ENCODE results near the gene FSCN2. TPM values are rescaled to one million over a fixed set of nuclear protein-coding genes. Genes with fewer than 3 reads are reported as not detected.

FSCN2 gene
- total RNA-seq, 3 donors from 2014 or later = 0.48 to 3.2 (median 1.6) TPM

GRCh38 chr17:81492202-81492601 lies 36.0 kb upstream of the FSCN2 start:
- Histone ChIP-seq H3K36me3 (no peaks in the 10 kb centered on the region), H3K4me1 (no peaks in the 10 kb centered on the region), H3K9me3 (no peaks in the 10 kb centered on the region), H3K4me3 (no peak overlapping the region), H3K27ac (no peak overlapping the region), H3K27me3 (no peaks in the 10 kb centered on the region)
- intact Hi-C loops (cut with DNase I; ENCODE audit: low total_unique reads) = no loop called here
- no peak for TF ChIP-seq POLR2A (IDR thresholded peaks at IDR 0.05)
- TF ChIP-seq CTCF (IDR thresholded peaks at IDR 0.05) = no peak
- TF ChIP-seq POLR2AphosphoS5 (IDR thresholded peaks at IDR 0.05) = no peak
- no peak for DNase-seq (ENCODE audit: low spot score in 2 of 2)

DNA sequence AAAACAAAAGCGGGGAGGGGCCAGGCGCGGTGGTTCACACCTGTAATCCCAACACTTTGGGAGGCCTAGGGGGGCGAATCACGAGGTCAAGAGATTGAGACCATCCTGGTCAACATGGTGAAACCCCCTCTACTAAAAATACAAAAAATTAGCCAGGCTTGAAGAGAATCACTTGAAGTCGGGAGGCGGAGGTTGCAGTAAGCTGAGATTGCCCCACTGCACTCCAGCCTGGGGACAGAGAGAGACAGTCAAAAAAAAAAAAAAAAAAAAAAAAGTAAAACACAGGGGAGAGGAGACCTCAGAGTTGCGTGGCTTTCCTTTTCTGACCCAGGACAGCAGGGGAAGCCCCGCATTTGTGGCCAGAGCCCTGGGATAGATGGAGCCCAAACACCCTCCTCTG lies 35.5 kb upstream of the FSCN2 start:
- H3K4me1 ChIP-seq = no peaks in the 10 kb centered on the region
- H3K9me3 ChIP-seq = no peaks in the 10 kb centered on the region
- no peaks in the 10 kb centered on the region for H3K36me3 ChIP-seq
- H3K27ac ChIP-seq = no peak overlapping the region
- DNase-seq (ENCODE audit: low spot score in 2 of 2) = no peak
- H3K27me3 ChIP-seq = no peaks in the 10 kb centered on the region
- no peak overlapping the region for H3K4me3 ChIP-seq
- intact Hi-C loops (cut with DNase I; ENCODE audit: low total_unique reads) = no loop called here
- no peak for TF ChIP-seq POLR2A (IDR thresholded peaks at IDR 0.05)
- TF ChIP-seq CTCF (IDR thresholded peaks at IDR 0.05) = no peak
- no peak for TF ChIP-seq POLR2AphosphoS5 (IDR thresholded peaks at IDR 0.05)

DNA sequence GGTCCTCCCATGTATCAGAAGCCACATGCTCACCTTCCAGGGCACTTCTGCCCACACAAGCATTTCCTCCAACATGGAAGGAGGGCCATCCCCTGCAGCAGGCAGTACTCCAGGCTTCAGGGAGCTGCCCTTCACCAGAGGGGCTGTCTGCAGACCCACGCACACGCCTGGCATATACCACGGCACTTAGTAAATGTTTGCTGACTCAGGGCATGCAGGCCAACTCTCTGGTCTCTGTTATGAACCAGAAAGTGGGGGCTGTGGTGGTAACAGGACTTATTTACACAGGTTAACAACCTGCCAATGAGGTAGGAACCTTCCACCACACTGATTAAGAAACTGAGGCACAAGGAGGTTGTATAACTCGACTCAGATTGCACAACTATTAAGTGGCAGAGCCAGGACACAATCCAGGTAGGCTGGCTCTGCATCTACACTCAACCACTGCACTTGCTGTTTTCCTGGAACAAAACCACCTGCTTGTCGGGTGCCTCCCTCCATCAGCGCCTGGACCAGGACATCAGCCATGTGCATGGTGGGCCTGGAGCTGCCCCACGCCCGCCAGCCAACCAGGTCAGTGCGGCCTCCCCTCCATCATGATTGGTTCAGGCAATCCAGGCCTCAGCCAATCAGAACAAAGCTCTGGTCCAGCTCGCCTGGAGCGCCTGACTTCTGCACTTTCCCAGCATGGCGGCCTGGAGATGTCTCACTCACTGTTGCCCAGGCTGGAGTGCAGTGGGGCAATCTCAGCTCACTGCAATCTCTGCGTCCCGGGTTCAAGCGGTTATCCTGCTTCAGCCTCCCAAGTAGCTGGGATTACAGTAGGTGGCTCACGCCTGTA lies 34.8 kb upstream of the FSCN2 start:
- no peak overlapping the region for H3K4me3 ChIP-seq
- H3K36me3 ChIP-seq = no peaks in the 10 kb centered on the region
- intact Hi-C loops (cut with DNase I; ENCODE audit: low total_unique reads) = no loop called here
- H3K9me3 ChIP-seq = no peaks in the 10 kb centered on the region
- no peak for DNase-seq (ENCODE audit: low spot score in 2 of 2)
- no peak overlapping the region for H3K27ac ChIP-seq
- TF ChIP-seq CTCF (IDR thresholded peaks at IDR 0.05) (no peak), POLR2A (IDR thresholded peaks at IDR 0.05) (no peak), POLR2AphosphoS5 (IDR thresholded peaks at IDR 0.05) (no peak)
- H3K27me3 ChIP-seq = no peaks in the 10 kb centered on the region
- no peaks in the 10 kb centered on the region for H3K4me1 ChIP-seq

DNA sequence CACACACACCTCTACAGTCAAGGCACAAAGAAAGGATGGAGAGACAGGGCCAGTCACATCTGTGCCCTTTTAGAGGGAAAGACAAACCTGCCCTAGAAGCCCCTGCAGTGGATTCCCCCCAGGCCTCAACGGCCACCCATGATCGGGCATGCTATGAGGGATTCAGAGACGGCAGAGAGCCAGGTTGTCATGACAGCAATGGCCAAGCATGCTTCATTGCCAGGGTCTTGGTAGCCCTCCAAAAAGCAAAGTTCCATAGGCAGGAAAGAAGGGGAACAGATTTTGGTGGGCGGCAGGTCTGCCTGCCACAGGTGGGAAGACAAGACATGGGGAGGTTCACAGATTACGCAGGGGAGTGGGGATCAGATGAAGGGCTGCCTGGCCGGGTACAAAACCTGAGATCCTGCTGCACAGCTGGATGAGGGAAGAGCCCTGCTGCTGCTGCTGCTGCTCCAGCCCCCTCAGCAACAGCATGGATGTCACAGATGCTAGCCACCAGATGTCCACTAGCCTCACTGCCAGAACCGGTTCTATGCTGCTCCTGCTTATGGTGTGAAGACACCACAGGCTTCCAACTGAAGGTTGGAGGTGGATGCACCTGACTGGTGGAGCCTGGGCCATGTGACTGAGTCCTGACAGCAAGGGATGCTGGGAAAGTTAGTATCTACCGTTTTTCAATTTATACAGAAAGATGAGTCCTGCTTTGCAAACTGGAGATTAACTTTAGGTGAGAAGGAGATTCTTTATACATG lies 33.4 kb upstream of the FSCN2 start:
- Histone ChIP-seq H3K27ac (no peak overlapping the region), H3K9me3 (no peaks in the 10 kb centered on the region), H3K36me3 (no peaks in the 10 kb centered on the region), H3K27me3 (no peaks in the 10 kb centered on the region), H3K4me3 (no peak overlapping the region), H3K4me1 (no peaks in the 10 kb centered on the region)
- no peak for DNase-seq (ENCODE audit: low spot score in 2 of 2)
- intact Hi-C loops (cut with DNase I; ENCODE audit: low total_unique reads) = no loop called here
- TF ChIP-seq POLR2AphosphoS5 (IDR thresholded peaks at IDR 0.05) (no peak), CTCF (IDR thresholded peaks at IDR 0.05) (no peak), POLR2A (IDR thresholded peaks at IDR 0.05) (no peak)

Measured in breast epithelium (tissue), 4 donors.